HG02840 (cell line): ENCODE results near the gene SRRM2.

Source experiments
- ATAC-seq: cut with Tn5 transposase; IDR thresholded peaks from one replicate; pipeline ENCODE4 v1.9.1; 2021; ENCODE audit warnings: mild to moderate bottlenecking, moderate library complexity, moderate number of reproducible peaks; ENCODE audit not compliant: unreplicated experiment, low FRiP score

SRRM2 gene

DNA sequence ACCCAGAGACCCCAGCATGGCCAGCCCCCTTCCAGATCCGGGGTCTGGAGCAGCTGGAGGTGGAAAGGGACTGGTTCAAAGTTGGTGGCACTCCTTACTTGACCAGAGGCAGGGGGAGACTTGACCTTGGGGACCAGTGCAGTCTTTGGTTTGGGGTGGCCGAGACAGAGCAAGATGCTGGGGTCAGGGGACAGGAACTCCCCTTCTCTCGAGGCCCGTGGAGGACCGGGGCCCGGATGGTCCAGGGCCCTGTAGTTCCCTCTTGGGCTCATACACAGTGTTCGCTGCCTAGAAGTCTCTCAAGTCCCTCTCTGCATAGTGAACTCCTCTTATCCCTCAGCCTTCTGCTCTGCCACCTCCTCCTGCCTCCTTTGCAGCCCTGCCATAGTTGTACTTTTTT, 35.5 kb downstream of the SRRM2 start:
- no peak for ATAC-seq

DNA sequence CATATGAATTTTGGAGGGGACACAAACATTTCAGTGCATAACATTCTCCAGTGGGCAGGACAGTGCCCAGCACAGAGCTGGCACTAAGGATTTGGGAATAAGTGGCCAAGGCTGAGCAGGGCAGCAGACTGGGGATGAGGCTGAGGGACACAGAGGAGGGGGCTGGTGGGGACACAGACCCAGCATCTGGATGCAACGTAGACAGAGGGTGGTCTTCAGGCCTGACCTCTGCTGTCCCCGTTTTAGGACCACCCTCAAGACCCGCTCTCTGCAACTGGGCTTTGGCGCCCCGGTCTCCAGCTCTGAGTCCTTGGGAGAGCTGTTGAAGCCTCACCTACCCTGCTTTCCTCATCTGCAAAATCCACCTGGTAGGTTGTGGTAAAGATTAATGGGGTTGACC, 38.2 kb downstream of the SRRM2 start:
- ATAC-seq: no peak

DNA sequence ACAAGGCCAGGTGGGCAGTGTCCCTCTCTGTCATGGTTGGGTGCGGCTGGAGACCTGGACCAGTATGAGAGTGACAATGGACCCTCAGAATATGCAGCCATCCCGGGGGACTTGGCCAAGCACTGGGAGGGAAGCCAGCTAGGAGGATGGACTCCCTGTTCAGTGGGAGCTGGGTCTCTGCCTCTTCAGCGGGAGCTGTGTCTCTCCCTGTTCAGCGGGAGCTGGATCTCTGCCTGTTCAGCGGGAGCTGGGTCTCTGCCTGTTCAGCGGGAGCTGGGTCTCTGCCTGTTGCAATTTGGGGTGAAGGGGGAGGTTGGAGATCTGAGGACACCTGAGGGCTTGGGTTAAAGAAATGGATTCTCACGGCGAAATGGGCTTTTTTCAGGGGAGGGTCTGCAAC, 38.7 kb downstream of the SRRM2 start:
- ATAC-seq: no peak

DNA sequence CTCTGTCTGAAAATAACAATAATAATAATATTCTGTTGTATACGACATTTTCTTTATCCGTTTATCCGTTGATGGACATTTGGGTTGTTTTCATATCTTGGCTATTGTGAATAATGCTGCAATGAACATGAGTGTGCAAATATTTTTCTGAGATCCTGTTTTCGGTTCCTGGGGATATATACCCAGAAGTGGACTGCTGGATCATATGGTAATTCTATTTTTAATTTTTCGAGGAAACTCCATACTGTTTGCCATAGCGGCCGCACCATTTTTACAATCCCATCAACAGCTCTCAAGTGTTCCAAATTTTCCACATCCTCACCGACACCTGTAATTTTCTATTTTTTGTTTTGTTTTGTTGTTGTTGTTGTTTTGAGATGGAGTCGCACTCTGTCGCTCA, 40.5 kb downstream of the SRRM2 start:
- no peak for ATAC-seq

DNA sequence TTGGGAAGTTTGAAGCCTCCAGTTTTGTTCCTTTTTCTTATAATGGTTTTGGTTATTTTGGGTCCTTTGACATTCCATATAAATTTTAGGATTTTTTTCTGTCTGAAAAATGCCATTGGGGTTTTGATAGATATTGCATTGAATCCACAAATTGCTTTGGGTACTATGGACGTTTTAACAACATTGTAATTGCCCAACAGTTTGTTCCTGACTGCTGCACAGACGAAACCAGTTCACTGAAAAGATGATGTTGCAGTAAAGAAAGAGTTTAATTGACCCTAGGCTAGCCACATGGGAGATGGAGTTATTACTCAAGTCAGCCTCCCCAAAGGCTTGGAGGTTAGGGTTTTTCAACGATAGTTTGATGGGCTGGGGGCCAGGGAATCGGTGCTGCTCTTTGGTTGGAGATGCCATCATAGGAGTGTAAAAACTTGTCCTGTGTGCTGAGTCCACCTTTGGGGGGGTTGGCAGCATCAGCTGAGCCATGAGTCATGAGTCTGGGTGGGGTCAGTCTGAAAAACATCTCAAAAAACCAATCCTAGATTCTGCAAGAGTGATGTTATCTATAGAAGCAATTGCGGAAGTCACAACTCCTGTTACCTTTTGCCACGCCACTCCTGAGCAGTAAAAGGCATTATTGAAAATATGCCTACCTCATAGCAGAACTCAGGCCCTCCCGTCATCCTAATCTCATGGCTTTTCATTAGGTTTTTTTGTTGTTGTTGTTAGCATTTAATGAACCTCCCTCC, 43.1 kb downstream of the SRRM2 start:
- no peak for ATAC-seq

DNA sequence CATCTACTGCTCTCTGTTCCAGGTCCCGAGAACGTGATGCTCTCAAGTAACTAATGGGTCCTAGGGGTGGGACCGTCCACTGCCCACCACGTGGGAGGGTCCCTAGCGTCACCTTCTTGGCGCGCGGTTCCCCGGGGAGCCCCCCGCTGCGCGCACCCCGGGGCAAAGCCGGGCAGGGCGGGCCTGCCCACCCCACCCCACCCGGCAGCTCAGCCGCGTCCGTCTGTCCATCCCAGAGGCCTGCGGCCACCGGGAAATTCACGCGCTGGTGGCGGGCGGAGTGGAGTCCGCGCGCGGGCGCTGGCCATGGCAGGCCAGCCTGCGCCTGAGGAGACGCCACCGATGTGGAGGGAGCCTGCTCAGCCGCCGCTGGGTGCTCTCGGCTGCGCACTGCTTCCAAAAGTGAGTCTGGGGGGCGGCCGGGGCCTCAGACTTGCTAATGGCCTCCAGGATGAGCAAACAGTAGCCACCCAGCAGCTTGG, 46.3 kb downstream of the SRRM2 start:
- ATAC-seq: no peak

DNA sequence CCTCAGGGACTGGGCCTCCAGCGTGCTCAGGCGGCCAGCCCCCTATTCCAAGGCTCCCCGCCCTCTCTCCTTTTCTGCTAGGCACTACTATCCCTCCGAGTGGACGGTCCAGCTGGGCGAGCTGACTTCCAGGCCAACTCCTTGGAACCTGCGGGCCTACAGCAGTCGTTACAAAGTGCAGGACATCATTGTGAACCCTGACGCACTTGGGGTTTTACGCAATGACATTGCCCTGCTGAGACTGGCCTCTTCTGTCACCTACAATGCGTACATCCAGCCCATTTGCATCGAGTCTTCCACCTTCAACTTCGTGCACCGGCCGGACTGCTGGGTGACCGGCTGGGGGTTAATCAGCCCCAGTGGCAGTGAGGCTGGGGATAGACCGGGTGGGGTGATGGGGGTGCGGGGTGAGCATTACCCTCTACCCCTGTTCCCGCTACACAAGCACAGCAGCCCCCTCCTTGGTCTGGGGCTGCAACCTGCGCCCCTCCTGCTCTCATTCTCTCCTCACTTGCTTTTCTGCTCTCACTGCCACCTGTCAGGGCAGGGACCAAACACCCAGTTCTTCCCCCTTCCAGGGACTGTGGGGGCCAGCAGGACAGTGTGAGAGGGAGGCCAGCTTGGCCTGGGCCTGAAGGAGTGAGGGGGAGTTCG, 46.9 kb downstream of the SRRM2 start:
- ATAC-seq: no peak

DNA sequence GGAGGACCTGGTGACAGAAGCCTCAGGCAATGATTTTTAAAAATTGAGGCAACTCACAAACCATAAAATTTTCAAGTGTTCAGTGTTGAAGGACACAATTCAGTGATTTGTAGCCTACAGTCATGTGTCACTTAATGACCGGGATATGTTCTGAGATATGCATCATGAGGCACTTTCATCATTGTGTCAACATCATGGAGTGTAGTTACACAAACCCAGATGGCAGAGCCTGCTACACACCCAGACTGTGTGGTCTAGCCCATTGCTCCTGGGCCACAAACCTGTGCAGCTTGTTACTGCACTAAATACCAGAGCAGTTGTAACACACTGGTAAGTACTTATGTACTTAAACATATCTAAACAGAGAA, 47.4 kb downstream of the SRRM2 start:
- no peak for ATAC-seq

DNA sequence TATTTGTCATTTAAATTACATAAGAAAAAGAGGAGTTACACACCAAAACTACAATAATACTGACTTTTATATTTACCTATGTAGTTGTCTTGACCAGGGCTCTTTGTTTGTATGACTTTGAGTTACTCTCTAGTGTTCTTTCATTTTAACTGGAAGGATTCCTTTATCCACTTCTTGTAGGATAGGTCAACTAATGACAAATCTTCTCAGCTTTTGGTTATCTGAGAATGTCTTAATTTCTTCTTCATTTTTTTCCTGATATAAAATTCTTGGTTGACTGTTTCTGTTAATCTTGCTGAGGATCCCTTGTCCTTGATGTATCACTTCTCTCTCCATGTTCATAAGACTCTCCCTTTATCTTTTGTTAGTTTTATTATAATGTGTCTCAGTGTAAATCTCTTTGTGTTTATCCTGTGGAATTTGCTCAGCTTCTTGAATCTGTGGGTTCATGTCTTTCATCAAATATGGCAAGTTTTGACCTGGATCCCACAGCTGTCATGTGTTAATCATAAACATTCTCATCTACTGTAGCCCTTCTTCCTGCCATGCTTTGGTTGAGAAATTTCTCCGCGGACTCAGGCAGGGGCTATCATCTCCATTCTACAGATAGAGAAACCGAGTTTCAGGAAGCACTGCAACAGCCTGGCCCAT, 51.2 kb downstream of the SRRM2 start:
- ATAC-seq: no peak

DNA sequence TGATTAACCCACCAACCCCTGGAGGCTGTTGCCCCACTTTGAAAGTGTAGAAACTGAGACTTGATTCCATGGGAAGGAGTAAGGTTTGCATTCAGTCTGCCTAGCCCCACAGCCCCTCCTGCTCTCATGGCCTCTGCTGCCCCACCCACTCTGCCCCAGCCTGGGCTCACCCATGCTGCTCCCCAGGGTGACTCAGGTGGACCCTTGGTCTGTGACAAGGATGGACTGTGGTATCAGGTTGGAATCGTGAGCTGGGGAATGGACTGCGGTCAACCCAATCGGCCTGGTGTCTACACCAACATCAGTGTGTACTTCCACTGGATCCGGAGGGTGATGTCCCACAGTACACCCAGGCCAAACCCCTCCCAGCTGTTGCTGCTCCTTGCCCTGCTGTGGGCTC, 52.3 kb downstream of the SRRM2 start:
- no peak for ATAC-seq

DNA sequence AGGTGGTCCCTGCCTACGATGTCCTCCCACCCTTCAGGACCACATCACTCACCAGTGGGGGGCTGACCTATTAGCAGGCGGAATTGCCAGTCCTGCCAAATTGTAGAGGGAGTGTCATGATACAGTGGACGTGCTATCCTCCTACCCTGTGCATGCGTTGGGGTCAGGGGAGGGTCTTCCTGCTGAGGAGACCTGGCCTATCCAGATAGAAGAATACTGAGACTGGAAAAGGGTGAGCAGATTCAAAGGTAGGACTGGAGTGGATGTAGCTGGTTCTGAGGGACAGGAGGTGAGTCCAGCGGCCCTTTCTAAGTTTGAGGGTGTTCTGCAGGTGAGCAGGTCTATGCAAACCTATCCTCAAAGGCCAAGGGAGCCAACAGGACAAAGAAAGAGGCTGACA, 53.8 kb downstream of the SRRM2 start:
- ATAC-seq: no peak

DNA sequence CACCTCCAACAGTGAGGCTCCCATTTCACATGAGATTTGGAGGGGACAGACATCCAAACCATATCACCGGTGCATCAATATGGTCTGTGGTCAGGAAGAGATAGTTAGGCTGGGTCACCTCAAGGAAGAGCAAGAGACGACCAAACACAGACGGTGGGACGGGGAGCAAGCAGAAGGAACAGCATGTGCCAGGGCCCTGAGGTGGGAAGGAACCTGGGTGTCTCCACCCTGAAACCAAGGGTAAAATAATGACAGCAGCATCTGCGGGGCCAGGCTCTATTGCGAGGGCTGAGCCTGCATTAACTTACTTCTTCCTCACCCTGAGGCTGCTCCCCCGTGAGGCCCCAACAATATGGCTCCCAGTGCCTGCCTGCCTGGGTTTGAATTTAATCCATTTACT, 55.7 kb downstream of the SRRM2 start:
- ATAC-seq: no peak

DNA sequence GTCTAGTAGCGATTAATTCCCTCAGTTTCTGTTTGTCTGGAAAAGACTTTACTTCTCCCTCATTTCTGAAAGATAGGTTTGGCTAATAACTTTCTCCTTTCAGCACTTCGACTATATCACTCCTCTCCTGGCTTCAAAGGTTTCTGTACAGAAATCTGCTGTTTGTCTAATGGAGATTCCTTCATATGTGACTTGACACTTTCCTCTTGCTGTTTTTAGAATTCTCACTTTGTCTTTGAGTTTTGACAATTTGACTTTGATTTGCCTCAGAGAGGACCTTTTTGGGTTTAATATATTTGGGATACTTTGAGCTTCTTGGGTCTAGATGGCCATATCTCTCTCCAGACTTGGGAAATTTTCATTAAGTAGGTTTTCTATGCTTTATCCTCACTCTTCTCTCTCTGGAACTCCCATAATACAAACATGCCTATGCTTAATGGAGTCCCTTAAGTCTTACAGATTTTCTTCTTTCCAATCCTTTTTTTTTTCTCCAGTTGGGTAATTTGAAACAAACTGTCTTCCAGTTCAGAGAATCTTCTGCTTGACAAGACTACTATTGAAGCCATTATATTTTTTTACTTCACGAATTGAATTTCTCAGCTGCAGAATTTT, 56.8 kb downstream of the SRRM2 start:
- no peak for ATAC-seq

DNA sequence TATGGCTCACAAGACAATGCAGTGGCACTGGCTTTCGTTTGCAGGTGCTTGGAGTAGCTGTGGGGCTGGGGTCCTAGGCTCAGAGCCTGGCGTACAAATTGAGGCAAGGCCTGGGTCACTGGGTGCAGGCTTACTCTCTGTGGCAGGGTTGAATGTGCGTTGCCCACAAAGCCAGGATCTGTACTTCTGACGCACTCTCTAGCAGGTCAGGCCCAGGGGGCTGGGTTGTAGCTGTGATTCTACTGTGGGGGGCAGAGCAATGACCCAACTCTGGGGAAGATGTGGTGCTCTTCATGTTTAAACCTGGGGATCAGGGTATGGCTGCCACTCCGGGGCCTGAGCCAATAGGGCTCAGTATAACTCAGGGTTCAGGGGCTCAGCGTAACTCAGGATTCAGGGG, 58.2 kb downstream of the SRRM2 start:
- ATAC-seq: no peak

DNA sequence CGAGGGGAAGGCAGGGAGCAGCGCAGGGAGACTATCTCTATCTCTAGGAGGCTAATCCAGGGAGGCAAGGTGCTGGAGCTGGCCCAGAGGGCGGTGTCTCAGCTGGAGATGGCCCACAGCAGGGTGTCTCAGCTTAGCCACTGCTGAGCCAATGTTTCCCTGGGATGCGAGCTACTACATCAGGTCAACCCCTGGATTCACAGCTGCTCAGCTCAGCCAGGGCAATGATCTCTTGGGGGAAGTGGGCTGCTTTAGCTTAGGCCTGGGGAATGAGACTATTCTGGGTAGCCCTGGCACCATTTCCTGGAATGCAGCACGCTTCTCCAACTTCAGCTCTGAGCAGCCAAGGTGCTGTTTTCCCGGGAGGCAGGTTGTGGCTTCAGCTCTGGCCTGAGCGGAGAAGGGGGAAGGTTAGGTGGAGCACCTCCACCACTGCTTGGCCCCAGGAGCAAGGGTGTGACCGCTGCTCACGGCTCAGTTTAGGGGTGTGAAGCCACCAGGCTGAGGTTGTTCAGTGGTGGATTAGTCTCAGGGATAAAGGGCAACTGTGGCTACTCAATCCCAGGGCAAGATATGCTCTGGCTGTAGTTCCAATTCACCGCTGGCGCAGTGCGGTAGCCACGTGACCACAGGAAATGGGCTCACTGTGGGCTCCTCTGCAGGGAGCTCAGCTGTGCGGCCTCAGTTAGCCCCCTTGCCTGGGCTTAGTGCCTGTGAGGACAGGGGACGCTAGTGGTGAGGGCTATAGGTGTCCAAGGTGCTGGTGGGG, 59.4 kb downstream of the SRRM2 start:
- no peak for ATAC-seq

DNA sequence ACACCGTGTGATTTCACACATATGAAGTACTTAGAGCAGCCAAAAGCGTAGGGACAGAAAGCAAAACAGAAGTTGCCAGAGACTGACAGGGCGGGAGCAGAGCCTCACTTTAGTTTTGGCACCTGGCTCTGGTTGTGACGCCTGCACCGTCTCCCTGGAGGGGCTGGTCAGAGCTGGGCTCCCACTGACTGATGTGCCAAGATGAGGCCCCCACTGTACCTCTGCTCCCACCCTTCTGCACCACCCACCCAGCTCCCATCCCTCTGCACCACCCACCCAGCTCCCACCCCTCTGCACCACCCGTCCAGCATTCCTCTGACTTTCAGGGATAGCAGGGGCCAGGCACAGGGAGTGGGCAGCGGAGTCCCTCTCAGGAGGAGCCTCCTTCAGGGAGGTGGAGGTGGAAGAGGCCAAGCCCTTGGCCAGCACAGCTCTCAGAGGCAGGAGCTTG, 61.4 kb downstream of the SRRM2 start:
- no peak for ATAC-seq

DNA sequence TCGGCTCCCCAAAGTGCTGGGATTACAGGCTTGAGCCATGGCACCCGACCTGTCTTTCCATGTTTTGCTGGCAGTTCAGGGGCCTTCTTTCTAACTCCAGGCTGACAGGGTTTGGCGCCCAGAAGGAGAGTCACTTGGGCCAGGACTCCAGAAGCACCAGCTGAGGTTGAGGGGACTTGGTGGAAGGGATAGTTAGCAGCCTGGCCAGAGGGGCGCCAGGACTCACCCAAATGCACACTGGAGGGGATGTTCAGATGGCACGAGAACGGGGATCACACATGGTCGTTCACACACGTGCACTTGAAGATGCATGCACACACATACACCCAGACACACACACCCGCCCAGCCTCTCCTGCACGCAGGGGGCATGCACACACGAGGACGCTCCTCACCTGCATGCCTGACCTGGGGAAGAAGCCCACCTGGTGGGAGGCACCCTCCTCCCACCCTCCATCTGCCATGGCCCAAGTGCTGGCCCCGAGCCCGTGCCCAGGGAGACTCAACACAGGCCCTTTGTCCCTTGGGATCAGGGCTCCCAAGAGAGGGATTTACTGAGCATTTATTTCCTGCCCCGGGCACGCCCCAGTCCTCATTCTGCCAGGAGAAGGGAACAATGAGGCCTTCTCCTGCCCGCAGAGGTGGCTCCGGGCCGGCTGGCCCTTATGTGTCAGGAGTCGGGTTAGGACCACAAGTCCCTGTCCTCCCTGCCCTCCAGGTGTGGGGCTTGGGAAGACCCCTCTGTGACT, 62.3 kb downstream of the SRRM2 start:
- no peak for ATAC-seq

DNA sequence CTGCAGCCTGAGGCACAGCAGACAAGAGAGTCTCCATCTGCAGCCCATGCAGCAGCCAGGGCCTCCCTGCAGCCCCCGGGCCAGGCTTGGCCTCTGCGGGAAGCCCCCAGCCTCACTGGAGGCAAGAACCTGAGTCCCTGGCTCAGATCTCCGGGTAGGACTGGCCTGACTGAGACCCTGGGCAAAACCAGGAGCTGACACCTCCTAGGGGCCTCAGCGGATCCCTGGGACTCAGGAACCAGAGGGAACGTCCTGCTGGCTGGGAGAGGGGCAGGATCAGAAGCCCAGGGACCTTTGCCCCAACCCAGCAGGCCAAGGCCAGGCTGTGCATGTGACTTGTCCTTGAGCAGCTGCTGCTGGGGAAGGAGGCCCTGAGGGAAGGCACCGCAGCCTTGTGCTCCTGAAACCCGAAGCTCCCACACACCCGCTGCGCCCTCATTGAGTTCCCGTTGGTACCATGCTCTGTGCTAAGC, 62.9 kb downstream of the SRRM2 start:
- no peak for ATAC-seq

DNA sequence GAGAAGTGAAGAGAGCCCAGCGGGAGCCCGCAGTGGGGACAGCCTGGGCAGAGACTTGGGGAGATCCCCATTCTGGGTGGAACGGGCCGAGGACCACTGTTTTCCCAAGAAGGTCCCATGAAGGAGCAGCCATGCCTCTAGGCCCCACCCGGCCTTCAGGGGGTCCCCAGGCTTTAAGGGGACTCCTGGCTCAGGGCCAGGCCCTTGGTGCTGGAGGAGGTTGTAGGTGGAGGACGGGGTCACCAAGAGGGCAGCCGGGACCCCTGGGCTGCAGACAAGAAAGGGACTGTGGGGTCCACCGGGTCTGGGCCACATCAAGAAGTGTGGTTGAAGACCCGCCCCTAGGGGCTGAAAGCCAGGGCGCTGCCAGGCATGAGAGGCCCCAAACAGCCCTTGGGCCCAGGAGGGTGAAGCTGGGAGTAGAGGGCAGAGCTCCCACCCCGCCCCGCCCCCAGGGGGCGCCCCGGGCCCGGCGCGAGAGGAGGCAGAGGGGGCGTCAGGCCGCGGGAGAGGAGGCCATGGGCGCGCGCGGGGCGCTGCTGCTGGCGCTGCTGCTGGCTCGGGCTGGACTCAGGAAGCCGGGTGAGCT, 64.4 kb downstream of the SRRM2 start, which contains the start of gene PRSS21:
Gene PRSS21, plus strand, starts transcription at position 487 of the 589 bp plus-strand sequence. Its CDS starts 32 bp downstream, at position 519.
- no peak for ATAC-seq
